GM23248 (cell line): ENCODE measurements around the gene TADA3. TPM values are rescaled to one million over a fixed set of nuclear protein-coding genes. Genes with fewer than 3 reads are reported as not detected.

Experiments used
- DNase-seq: peaks from one replicate; pipeline ENCODE4 v3.0.0-alpha.2; 2015
- H2AFZ ChIP-seq: fragments of 200-600 bp; sonication (generic); 2 replicates; pipeline ENCODE4 v1.6.1; 2016; ENCODE audit warnings: antibody characterized with exemption
- H3F3A ChIP-seq: fragments of 200-600 bp; sonication (generic); 2 replicates; pipeline ENCODE4 v1.6.1; 2016; ENCODE audit warnings: mild to moderate bottlenecking, antibody characterized with exemption, mixed run types; ENCODE audit not compliant: insufficient read depth
- H3K27ac ChIP-seq: fragments of 200-600 bp; sonication (generic); 2 replicates; pipeline ENCODE4 v1.5.1; 2016; ENCODE audit warnings: mild to moderate bottlenecking
- H3K27me3 ChIP-seq: fragments of 200-600 bp; sonication (generic); replicated peaks from 2 replicates; pipeline ENCODE4 v1.6.1; 2016; ENCODE audit warnings: mild to moderate bottlenecking; ENCODE audit not compliant: insufficient read depth
- H3K36me3 ChIP-seq: fragments of 200-600 bp; sonication (generic); 2 replicates; pipeline ENCODE4 v1.6.1; 2016; ENCODE audit warnings: low read depth, mild to moderate bottlenecking
- H3K4me1 ChIP-seq: fragments of 200-600 bp; sonication (generic); 2 replicates; pipeline ENCODE4 v1.6.1; 2016; ENCODE audit warnings: mild to moderate bottlenecking; ENCODE audit not compliant: insufficient read depth
- H3K4me2 ChIP-seq: fragments of 200-600 bp; sonication (generic); one replicate; pipeline ENCODE4 v1.6.1; 2016; ENCODE audit warnings: mild to moderate bottlenecking; ENCODE audit not compliant: unreplicated experiment
- H3K4me3 ChIP-seq: fragments of 200-600 bp; sonication (generic); 2 replicates; pipeline ENCODE4 v1.5.1; 2016; ENCODE audit warnings: mild to moderate bottlenecking
- H3K79me2 ChIP-seq: fragments of 200-600 bp; sonication (generic); 2 replicates; pipeline ENCODE4 v1.6.1; 2016; ENCODE audit warnings: mild to moderate bottlenecking; ENCODE audit not compliant: insufficient read depth
- H3K9ac ChIP-seq: fragments of 200-600 bp; sonication (generic); 2 replicates; pipeline ENCODE4 v1.6.1; 2016; ENCODE audit warnings: mild to moderate bottlenecking
- H3K9me2 ChIP-seq: fragments of 200-600 bp; sonication (generic); 2 replicates; pipeline ENCODE4 v1.6.1; 2016; ENCODE audit warnings: mixed run types, mild to moderate bottlenecking, moderate library complexity; ENCODE audit not compliant: insufficient read depth
- H3K9me3 ChIP-seq: fragments of 200-600 bp; sonication (generic); one replicate; pipeline ENCODE4 v1.6.1; 2017; ENCODE audit warnings: low read depth
- H4K20me1 ChIP-seq: fragments of 200-600 bp; sonication (generic); 2 replicates; pipeline ENCODE4 v1.6.0; 2016; ENCODE audit not compliant: insufficient read depth
- EZH2 ChIP-seq: fragments of 200-600 bp; sonication (generic); IDR thresholded peaks from 2 replicates; pipeline ENCODE4 v1.6.1; 2018; ENCODE audit warnings: antibody characterized with exemption, mild to moderate bottlenecking; ENCODE audit not compliant: insufficient read depth, poor library complexity, severe bottlenecking
- EZH2phosphoT487 ChIP-seq: fragments of 200-600 bp; sonication (generic); IDR thresholded peaks from 2 replicates; pipeline ENCODE4 v1.6.1; 2018; ENCODE audit warnings: antibody characterized with exemption, moderate library complexity, mild to moderate bottlenecking, low read depth; ENCODE audit not compliant: insufficient read depth
- WGBS, 2 experiments: methylation state at CpG; one replicate each; pipeline ENCODE4 v1.1.6; 2015 to 2017; ENCODE audit warnings: low lambda C conversion rate in 2 of 2, low coverage in 1 of 2; ENCODE audit errors: missing lambda C conversion rate in 2 of 2; 5-methylcytosine and 5-hydroxymethylcytosine counted together
- in situ Hi-C: fragments of 300-500 bp; cut with MboI; formaldehyde crosslinking; loops from 2 replicates; pipeline ENCODE4 v1.15.0; 2020
- polyA plus RNA-seq: library from polyadenylated mRNA; unstranded; fragments of >200 nt; fragmentation: Nextera tagmentation; extraction: Ambion mirVana; gene quantifications from 2 replicates; pipeline ENCODE4 v1.2.1, GENCODE V29; 2016
- total RNA-seq: library from RNA; depleted of rRNA; stranded (reverse); fragments of >200 nt; shearing (Covaris generic); gene quantifications from 2 replicates; pipeline ENCODE4 v1.2.3, GENCODE V29; 2014

Gene TADA3
- total and polyA plus RNA-seq, 2 experiments from 2014 or later: 85.1 to 135 TPM

DNA sequence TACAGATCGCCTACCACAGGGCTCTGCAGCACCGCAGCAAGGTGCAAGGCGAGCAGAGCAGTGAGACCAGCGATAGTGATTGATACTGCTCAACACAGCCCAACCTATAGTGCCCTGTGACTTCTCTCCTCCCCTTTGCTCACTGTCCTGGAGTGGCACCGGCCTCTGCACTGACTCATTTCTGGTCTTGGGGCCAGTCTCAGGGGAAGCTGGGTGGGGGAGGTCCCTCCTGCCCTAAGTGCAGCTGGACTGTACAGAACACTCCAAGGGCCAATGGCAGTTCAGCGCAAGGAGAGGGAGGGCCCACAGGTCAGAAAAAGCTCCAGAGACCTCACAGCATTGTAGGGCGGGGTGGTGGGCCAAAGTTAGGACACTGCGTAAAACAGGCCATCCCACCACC lies 45.0 kb downstream of the TADA3 start:
- Histone ChIP-seq H3K4me1 (peaks cover 16% of the 10 kb centered on the region; the same call in 1 of the 2 replicates), H4K20me1 (no peaks in the 10 kb centered on the region), H2AFZ (no peak overlapping the region), H3K4me2 (no peak overlapping the region), H3K27ac (peak overlapping the region; percentile 12; the same call in 1 of the 2 replicates), H3K79me2 (peaks cover 21% of the 10 kb centered on the region), H3K4me3 (no peak overlapping the region), H3K36me3 (peaks cover 42% of the 10 kb centered on the region; the same call in 1 of the 2 replicates), H3K9me2 (no peaks in the 10 kb centered on the region), H3K9ac (no peak overlapping the region), H3K27me3 (no peaks in the 10 kb centered on the region), H3K9me3 (no peaks in the 10 kb centered on the region), H3F3A (peaks cover 24% of the 10 kb centered on the region)
- in situ Hi-C loops: no loop called here
- no peak for TF ChIP-seq EZH2phosphoT487
- no peak for TF ChIP-seq EZH2
- WGBS, 2 experiments: 79 to 82% methylated on average over 8 of the region's 8 CpGs
- DNase-seq: peak; percentile 63

DNA sequence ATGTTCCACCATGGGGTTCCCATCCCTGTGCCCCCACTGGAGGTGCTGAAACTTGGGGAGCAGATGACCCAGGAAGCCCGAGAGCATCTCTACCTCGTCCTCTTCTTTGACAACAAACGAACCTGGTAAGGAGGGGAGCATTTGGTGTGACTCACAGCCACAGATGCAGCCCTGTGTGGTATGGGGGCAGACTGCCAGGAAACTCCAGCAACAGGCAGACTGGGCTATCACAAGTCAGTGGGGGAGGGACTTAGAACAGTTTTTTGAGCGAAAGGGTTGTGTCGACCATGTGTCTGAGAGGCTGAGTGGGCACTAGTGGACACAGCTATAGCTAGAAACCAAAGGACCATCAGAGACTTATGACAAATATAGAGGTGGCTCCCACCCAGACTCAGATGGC lies 45.9 kb downstream of the TADA3 start:
- Histone ChIP-seq H3K4me3 (no peak overlapping the region), H4K20me1 (no peaks in the 10 kb centered on the region), H3K27ac (peak overlapping the region; percentile 12; the same call in 1 of the 2 replicates), H3F3A (peaks cover 24% of the 10 kb centered on the region), H3K9ac (no peak overlapping the region), H3K79me2 (peaks cover 12% of the 10 kb centered on the region), H3K36me3 (peaks cover 48% of the 10 kb centered on the region; the same call in 1 of the 2 replicates), H2AFZ (no peak overlapping the region), H3K9me2 (no peaks in the 10 kb centered on the region), H3K27me3 (no peaks in the 10 kb centered on the region), H3K4me1 (peaks cover 16% of the 10 kb centered on the region; the same call in 1 of the 2 replicates), H3K4me2 (no peak overlapping the region), H3K9me3 (no peaks in the 10 kb centered on the region)
- DNase-seq: peak; percentile 84
- in situ Hi-C loops: no loop called here
- WGBS, 2 experiments: 45 to 53% methylated on average over 5 of the region's 5 CpGs
- TF ChIP-seq EZH2phosphoT487 (no peak), EZH2 (no peak)

DNA sequence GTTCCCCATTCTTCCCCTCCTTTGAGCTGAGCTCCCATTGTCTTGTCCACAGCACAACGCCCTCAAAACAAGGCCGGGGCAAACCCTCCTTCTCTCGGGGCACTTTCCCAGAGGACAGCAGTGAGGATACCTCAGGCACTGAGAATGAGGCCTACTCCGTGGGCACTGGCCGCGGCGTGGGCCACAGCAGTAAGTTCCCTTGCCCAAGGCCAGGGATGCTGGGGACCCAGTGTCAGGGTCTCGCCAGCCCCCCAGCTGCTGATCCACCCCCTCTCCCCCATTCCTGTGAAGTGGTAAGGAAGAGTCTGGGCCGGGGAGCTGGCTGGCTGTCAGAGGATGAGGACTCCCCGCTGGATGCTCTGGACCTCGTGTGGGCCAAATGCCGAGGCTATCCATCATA lies 46.8 kb downstream of the TADA3 start:
- H3K27me3 ChIP-seq: no peaks in the 10 kb centered on the region

DNA sequence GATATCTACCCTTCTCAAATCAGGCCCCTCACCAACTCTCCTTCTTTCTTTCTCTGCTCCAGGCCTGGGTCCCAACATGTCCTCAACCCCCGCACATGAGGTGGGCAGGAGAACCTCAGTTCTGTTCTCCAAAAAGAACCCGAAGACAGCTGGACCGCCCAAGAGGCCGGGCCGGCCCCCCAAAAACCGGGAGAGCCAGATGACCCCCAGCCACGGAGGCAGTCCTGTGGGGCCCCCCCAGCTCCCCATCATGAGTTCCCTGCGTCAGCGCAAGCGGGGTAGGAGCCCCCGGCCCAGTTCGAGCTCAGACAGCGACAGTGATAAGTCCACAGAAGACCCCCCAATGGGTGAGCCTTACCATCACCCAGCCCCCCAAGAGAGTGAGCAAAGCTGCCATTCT lies 48.1 kb downstream of the TADA3 start:
- H3K36me3 ChIP-seq: peaks cover 59% of the 10 kb centered on the region
- no peaks in the 10 kb centered on the region for H3K27me3 ChIP-seq
- H3K4me1 ChIP-seq: peaks cover 14% of the 10 kb centered on the region; the same call in 1 of the 2 replicates
- H3K9me3 ChIP-seq: no peaks in the 10 kb centered on the region
- in situ Hi-C loops: no loop called here
- H4K20me1 ChIP-seq: no peaks in the 10 kb centered on the region
- no peak overlapping the region for H3K9ac ChIP-seq
- TF ChIP-seq EZH2phosphoT487 (no peak), EZH2 (no peak)
- H3F3A ChIP-seq: peaks cover 21% of the 10 kb centered on the region
- H3K4me2 ChIP-seq: no peak overlapping the region
- H3K9me2 ChIP-seq: no peaks in the 10 kb centered on the region
- no peak overlapping the region for H3K27ac ChIP-seq
- WGBS, 2 experiments: 95 to 96% methylated on average over 5 to 13 of the region's 13 CpGs
- no peak overlapping the region for H2AFZ ChIP-seq
- no peak overlapping the region for H3K4me3 ChIP-seq
- H3K79me2 ChIP-seq: peaks cover 9% of the 10 kb centered on the region; the same call in 1 of the 2 replicates
- DNase-seq: no peak

More for the DNA sequence above, 46.8 kb downstream of the TADA3 start:
- Histone ChIP-seq H3F3A (peaks cover 24% of the 10 kb centered on the region), H3K9me2 (no peaks in the 10 kb centered on the region), H3K4me2 (no peak overlapping the region), H3K36me3 (peaks cover 48% of the 10 kb centered on the region; the same call in 1 of the 2 replicates), H3K4me1 (peaks cover 16% of the 10 kb centered on the region; the same call in 1 of the 2 replicates), H3K9me3 (no peaks in the 10 kb centered on the region), H3K27ac (no peak overlapping the region), H4K20me1 (no peaks in the 10 kb centered on the region), H3K4me3 (no peak overlapping the region), H3K9ac (no peak overlapping the region), H2AFZ (no peak overlapping the region), H3K79me2 (peaks cover 4% of the 10 kb centered on the region)
- in situ Hi-C loops: no loop called here
- DNase-seq: no peak
- WGBS, 2 experiments: 85 to 90% methylated on average over 12 of the region's 12 CpGs
- TF ChIP-seq EZH2: no peak
- TF ChIP-seq EZH2phosphoT487: no peak

DNA sequence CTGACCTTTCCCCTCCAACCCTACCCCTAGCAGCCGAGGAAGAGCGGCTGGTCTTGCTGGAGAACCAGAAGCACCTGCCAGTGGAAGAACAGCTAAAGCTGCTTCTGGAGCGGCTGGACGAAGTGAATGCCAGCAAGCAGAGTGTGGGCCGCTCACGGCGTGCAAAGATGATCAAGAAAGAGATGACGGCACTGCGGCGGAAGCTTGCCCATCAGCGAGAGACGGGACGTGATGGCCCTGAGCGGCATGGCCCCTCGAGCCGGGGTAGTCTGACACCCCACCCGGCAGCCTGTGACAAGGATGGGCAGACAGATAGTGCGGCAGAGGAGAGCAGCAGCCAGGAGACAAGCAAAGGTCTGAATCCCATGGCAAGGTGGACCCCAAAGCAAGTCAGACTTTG lies 48.7 kb downstream of the TADA3 start:
- no peak overlapping the region for H3K4me2 ChIP-seq
- no peaks in the 10 kb centered on the region for H4K20me1 ChIP-seq
- in situ Hi-C loops: no loop called here
- no peaks in the 10 kb centered on the region for H3K9me3 ChIP-seq
- no peak overlapping the region for H3K27ac ChIP-seq
- TF ChIP-seq EZH2 (no peak), EZH2phosphoT487 (no peak)
- no peak overlapping the region for H3K4me3 ChIP-seq
- 0 out of 2 replicates have a peak, but pooled peaks cover 10% of the 10 kb centered on the region for H3K4me1 ChIP-seq
- no peak overlapping the region for H3K9ac ChIP-seq
- peaks cover 15% of the 10 kb centered on the region for H3K79me2 ChIP-seq
- H3K9me2 ChIP-seq: no peaks in the 10 kb centered on the region
- DNase-seq: no peak
- H3F3A ChIP-seq: peaks cover 15% of the 10 kb centered on the region
- H3K27me3 ChIP-seq: no peaks in the 10 kb centered on the region
- H2AFZ ChIP-seq: no peak overlapping the region
- WGBS, 2 experiments: 92 to 95% methylated on average over 18 of the region's 18 CpGs
- peaks cover 59% of the 10 kb centered on the region for H3K36me3 ChIP-seq
